ENCODE measurements around the gene CAPN1. TPM values are rescaled to one million over a fixed set of nuclear protein-coding genes. Genes with fewer than 3 reads are reported as not detected.

CAPN1 gene
- total RNA-seq: 100 to 1,000 TPM; 170 to 179 TPM

DNA sequence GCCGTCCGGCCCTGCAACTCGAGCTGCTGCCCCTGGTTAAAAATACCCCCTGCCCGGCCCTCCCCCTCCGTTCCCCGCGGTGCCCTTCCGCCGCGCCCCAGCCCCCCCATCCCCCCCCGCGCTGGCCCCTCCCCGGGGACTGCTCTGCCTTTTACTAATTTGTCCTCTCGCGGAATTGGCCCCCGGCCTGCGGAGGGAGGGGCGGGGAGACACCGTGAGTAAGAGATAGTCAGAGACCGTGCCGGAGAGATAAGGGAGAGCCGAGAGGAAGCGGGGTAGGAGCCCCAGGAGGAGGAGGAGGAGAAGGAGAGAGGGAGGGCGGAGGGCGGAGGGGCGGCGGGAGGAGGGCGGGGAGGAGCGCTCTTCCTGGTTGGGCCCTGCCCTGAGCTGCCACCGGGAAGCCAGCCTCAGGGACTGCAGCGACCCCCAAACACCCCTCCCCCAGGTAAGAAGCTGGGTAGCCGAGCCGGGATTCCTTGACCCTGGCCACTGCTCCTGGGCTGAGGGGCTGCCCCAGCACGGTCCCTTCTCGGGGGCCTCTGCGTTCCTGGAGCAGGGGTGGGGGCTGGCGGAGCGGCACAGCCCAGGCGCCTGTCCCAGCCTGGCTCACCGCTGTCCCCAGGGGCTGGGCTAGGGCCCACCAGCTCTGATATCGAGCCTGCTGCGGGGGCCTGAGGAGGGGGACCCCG, at the start of gene CAPN1:
CAPN1 (plus strand) TSS at position 360 of the 689 bp plus-strand sequence. CDS start 774 bp downstream, outside the sequence.
- POLR2A ChIA-PET: interaction anchor here (0.6 to 1.9 kb wide), 10 partner anchors 10 to 495 kb away, joined by 3 to 6 read pairs (median 4); partner anchors contain the start of genes FAU, POLA2, SYVN1 and TM7SF2
- H3K27ac Mint-ChIP-seq: peak within 1 kb of the TSS; percentile 87
- peaks cover 16% of the 10 kb centered on the region for H3K4me1 Mint-ChIP-seq (ENCODE audit: low read depth)
- no peaks in the 10 kb centered on the region for H3K9me3 Mint-ChIP-seq (ENCODE audit: insufficient read depth)
- DNase-seq (peak; percentile 85), ATAC-seq (peak; percentile 79)
- peaks cover 7% of the 10 kb centered on the region for H3K27me3 Mint-ChIP-seq (ENCODE audit: low read depth)
- CTCF ChIA-PET: interaction anchor here (0.9 to 3.7 kb wide), 12 partner anchors 14 to 153 kb away, joined by 3 to 39 read pairs (median 4); partner anchors contain the start of genes FAU, MRPL49, POLA2 and TM7SF2
- peak within 1 kb of the TSS; percentile 92 for H3K4me3 Mint-ChIP-seq
- peaks cover 11% of the 10 kb centered on the region for H3K36me3 Mint-ChIP-seq (ENCODE audit: low read depth)

DNA sequence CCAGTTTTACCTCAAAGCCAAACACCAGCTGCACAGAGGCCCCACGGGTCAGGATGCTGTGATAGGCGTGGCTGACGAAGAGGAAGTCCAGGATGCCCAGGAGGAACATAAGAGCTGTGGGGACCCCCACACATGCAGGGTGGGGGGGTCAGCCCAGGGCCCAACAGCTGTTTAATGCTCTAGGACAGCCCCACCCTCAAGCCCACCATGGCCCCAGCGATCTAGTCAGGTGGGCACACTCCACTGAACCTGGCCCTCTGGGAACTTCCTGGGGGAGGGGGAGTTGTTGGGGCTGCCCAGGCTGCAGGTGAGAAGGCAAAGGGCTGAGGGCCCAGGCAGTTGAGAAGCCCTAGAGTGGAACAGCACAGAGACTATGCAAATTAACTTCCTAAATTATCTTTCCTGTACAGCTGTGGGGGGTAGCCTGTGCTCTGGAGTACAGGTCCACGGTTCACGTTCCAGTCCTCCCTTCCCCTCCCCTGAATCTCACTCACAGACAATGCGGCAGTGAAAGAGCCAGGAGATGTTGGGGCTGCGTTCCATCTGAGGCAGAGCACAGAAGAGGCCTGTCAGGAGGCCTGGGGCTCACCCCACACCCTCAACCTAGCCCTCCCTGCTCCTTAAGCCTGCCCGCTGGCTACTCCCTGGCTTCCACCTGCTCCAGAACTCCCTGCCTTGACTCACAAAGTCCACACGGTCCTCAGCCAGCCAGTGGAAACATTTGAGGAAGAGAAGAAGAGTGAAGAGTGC, 49.3 kb upstream of the CAPN1 start:
- no peaks in the 10 kb centered on the region for H3K9me3 Mint-ChIP-seq (ENCODE audit: insufficient read depth)
- peak overlapping the region; percentile 99 for H3K4me3 Mint-ChIP-seq
- H3K36me3 Mint-ChIP-seq (ENCODE audit: low read depth): peaks cover 36% of the 10 kb centered on the region
- DNase-seq (no peak), ATAC-seq (no peak)
- POLR2A ChIA-PET: interaction anchor here (1.4 kb wide), 1 partner anchor 10 kb away, joined by 4 read pairs; the partner anchor contains the start of genes FAU and MRPL49
- CTCF ChIA-PET: interaction anchor here (1.8 kb wide), 1 partner anchor 10 kb away, joined by 5 read pairs; the partner anchor contains the start of genes FAU and MRPL49
- peak overlapping the region; percentile 100 for H3K27ac Mint-ChIP-seq
- no peaks in the 10 kb centered on the region for H3K27me3 Mint-ChIP-seq (ENCODE audit: low read depth)
- H3K4me1 Mint-ChIP-seq (ENCODE audit: low read depth): peaks cover 29% of the 10 kb centered on the region

DNA sequence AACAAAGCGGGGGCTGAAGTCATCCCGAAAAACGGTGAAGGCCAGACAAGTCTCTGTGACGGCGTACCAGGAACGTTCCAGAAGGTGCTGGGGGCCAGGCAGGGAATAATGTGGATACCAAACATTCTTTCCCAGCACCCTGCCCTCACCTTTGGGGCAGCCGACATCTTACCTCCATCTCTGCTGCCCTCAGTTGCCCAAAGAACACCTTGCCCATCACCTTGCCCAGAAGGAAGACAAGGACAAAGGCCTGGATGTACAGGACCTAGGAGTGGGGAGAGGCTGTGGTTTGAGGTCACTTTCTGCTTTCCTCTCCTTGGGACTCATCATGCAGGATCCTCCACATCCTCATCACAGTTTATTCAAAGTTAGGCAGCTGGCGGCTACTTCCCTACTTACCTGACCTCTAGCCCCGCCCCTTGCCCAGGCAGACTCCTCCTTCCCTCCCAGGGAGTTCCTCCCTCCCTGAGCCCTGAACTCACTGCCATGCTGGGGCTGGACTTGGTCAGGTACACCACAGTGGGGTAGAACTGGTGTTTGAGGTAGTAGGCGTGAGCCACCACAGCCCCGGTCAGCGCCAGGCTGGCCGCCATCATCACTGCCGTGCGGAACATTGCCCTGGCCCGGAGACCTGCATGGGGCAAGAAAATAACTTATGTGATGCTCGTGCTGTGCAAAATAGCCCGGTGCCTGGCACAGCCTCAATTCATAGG, 48.6 kb upstream of the CAPN1 start:
- H3K27ac Mint-ChIP-seq: peak overlapping the region; percentile 100
- ChIA-PET CTCF (interaction anchor here (0.6 to 1.8 kb wide), 4 partner anchors 11 to 197 kb away, joined by 3 to 5 read pairs (median 4); partner anchors contain the start of genes FAU and MRPL49), POLR2A (interaction anchor here (1.0 to 1.4 kb wide), 2 partner anchors 11 to 19 kb away, joined by 3 to 4 read pairs; partner anchors contain the start of genes FAU and MRPL49)
- H3K27me3 Mint-ChIP-seq (ENCODE audit: low read depth): no peaks in the 10 kb centered on the region
- H3K36me3 Mint-ChIP-seq (ENCODE audit: low read depth): peaks cover 36% of the 10 kb centered on the region
- DNase-seq (peak; percentile 71), ATAC-seq (peak; percentile 12)
- H3K4me1 Mint-ChIP-seq (ENCODE audit: low read depth): peaks cover 29% of the 10 kb centered on the region
- H3K9me3 Mint-ChIP-seq (ENCODE audit: insufficient read depth): no peaks in the 10 kb centered on the region
- peak overlapping the region; percentile 99 for H3K4me3 Mint-ChIP-seq

GRCh38 chr11:65133724-65134123, 48.0 kb upstream of the CAPN1 start:
- Mint-ChIP-seq H3K27me3 (ENCODE audit: low read depth) (no peaks in the 10 kb centered on the region), H3K4me1 (ENCODE audit: low read depth) (peaks cover 29% of the 10 kb centered on the region)
- CTCF ChIA-PET: interaction anchor here (0.6 to 1.8 kb wide), 4 partner anchors 11 to 196 kb away, joined by 3 to 5 read pairs (median 4); partner anchors contain the start of genes FAU and MRPL49

DNA sequence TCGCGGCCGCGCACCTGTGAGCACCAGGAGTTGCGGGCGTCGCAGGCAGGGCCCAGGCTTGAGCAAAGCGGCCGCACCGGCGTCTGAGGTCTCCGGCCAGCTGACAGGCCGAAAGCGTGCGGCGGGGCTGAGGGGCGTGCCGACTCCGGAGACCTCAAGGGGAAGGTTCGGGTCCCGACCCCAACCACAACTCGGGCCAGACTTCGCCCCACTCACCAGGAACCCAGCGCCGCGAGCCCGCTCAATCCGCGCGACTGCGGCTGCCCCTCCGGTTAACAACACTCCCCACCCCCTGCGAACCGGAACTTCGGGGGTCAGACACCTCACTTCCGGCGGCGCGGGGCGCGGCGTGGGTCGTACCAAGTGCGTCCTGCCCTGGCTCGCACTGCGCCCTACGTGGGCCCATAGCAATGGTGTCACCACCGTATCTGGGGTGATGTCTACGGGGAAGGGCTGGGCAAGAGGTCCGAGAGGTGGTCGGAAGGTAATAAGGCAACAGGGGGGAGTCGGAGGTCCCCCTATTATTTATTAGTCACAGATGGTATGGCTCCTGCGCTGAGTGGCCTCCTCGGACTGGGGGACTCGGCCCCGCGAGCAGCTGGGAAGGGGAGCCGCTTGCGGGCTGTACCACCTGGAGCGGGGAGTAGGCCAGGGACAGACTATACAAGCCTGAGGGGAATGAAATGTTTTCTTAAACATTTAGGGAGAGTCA, 47.3 kb upstream of the CAPN1 start, which contains the start of gene SYVN1:
SYVN1 (minus strand) TSS at position 280 of the 712 bp plus-strand sequence. CDS start 918 bp downstream, outside the sequence.
- H3K9me3 Mint-ChIP-seq (ENCODE audit: insufficient read depth): no peaks in the 10 kb centered on the region
- peaks cover 29% of the 10 kb centered on the region for H3K4me1 Mint-ChIP-seq (ENCODE audit: low read depth)
- peak within 1 kb of the TSS; percentile 99 for H3K4me3 Mint-ChIP-seq
- ATAC-seq (peak; percentile 79), DNase-seq (peak; percentile 92)
- peaks cover 32% of the 10 kb centered on the region for H3K36me3 Mint-ChIP-seq (ENCODE audit: low read depth)
- ChIA-PET CTCF (interaction anchor here (0.9 to 2.8 kb wide), 13 partner anchors 12 to 418 kb away, joined by 3 to 19 read pairs (median 5); partner anchors contain the start of genes CAPN1, FAU, MRPL49 and TM7SF2), POLR2A (interaction anchor here (0.5 to 2.3 kb wide), 26 partner anchors 10 to 441 kb away, joined by 3 to 31 read pairs (median 4); partner anchors contain the start of genes ARL2, CAPN1, FAU and MEN1)
- no peaks in the 10 kb centered on the region for H3K27me3 Mint-ChIP-seq (ENCODE audit: low read depth)
- peak within 1 kb of the TSS; percentile 100 for H3K27ac Mint-ChIP-seq

More at GRCh38 chr11:65133724-65134123, 48.0 kb upstream of the CAPN1 start:
- POLR2A ChIA-PET: interaction anchor here (0.5 to 1.9 kb wide), 4 partner anchors 10 to 442 kb away, joined by 3 to 4 read pairs (median 4); partner anchors contain the start of genes FAU and MRPL49
- no peak for DNase-seq
- peak; percentile 1 for ATAC-seq
- Mint-ChIP-seq H3K9me3 (ENCODE audit: insufficient read depth) (no peaks in the 10 kb centered on the region), H3K36me3 (ENCODE audit: low read depth) (peaks cover 32% of the 10 kb centered on the region), H3K27ac (peak overlapping the region; percentile 100), H3K4me3 (peak overlapping the region; percentile 99)

GRCh38 chr11:65134952-65135632, 46.6 kb upstream of the CAPN1 start:
- no peaks in the 10 kb centered on the region for H3K9me3 Mint-ChIP-seq (ENCODE audit: insufficient read depth)

DNA sequence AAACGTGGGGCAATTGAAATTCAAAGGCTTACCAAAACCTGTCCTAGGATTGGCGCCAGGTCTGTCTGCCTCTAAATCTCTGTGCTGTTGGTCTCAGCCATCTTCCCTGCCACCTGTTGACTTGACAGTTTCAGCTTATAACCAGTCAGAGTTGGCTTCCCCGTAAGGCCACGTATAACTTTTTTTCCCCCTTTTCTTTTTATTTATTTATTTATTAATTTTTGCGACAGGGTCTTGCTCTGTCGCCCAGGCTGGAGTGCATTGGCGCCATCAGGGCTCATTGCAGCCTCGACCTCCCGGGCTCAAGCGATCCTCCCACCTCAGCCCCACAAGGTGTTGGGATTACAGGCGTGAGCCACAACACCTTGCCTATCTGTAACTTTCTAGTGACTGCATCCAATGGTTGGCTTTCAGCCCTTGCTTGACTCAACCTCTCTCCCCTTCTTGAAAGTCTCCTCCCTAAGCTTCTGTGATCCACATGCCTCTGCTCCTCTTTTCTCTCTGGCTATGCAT, 46.0 kb upstream of the CAPN1 start:
- ChIA-PET CTCF (interaction anchor here (0.7 to 2.8 kb wide), 18 partner anchors 8 to 417 kb away, joined by 3 to 19 read pairs (median 4); partner anchors contain the start of genes CAPN1, CDC42EP2, DPF2 and FAU), POLR2A (interaction anchor here (0.6 to 2.3 kb wide), 23 partner anchors 11 to 362 kb away, joined by 3 to 31 read pairs (median 4); partner anchors contain the start of genes ARL2, CAPN1, FAU and MRPL49)
- DNase-seq (no peak), ATAC-seq (no peak)
- H3K4me1 Mint-ChIP-seq (ENCODE audit: low read depth): peaks cover 29% of the 10 kb centered on the region
- peaks cover 5% of the 10 kb centered on the region for H3K27me3 Mint-ChIP-seq (ENCODE audit: low read depth)
- peaks cover 28% of the 10 kb centered on the region for H3K36me3 Mint-ChIP-seq (ENCODE audit: low read depth)
- peak overlapping the region; percentile 99 for H3K4me3 Mint-ChIP-seq
- H3K27ac Mint-ChIP-seq: peak overlapping the region; percentile 100
- no peaks in the 10 kb centered on the region for H3K9me3 Mint-ChIP-seq (ENCODE audit: insufficient read depth)

More at GRCh38 chr11:65134952-65135632, 46.6 kb upstream of the CAPN1 start:
- Mint-ChIP-seq H3K36me3 (ENCODE audit: low read depth) (peaks cover 30% of the 10 kb centered on the region), H3K4me3 (peak overlapping the region; percentile 99), H3K4me1 (ENCODE audit: low read depth) (peaks cover 29% of the 10 kb centered on the region), H3K27me3 (ENCODE audit: low read depth) (peaks cover 2% of the 10 kb centered on the region), H3K27ac (peak overlapping the region; percentile 100)
- peak; percentile 89 for ATAC-seq
- DNase-seq: peak; percentile 93
- ChIA-PET POLR2A (interaction anchor here (0.6 to 2.3 kb wide), 25 partner anchors 10 to 362 kb away, joined by 3 to 31 read pairs (median 4); partner anchors contain the start of genes ARL2, CAPN1, FAU and MEN1), CTCF (interaction anchor here (0.7 to 2.8 kb wide), 16 partner anchors 9 to 417 kb away, joined by 3 to 19 read pairs (median 4); partner anchors contain the start of genes CAPN1, CDC42EP2, DPF2 and FAU)

- peaks cover 29% of the 10 kb centered on the region for H3K4me1 Mint-ChIP-seq (ENCODE audit: low read depth)
- POLR2A ChIA-PET: interaction anchor here (0.6 to 2.3 kb wide), 5 partner anchors 12 to 76 kb away, joined by 3 to 31 read pairs (median 4); partner anchors contain the start of genes CAPN1, FAU and MRPL49
Measured at GRCh38 chr11:65136515-65137096, 45.1 kb upstream of the CAPN1 start.

DNA sequence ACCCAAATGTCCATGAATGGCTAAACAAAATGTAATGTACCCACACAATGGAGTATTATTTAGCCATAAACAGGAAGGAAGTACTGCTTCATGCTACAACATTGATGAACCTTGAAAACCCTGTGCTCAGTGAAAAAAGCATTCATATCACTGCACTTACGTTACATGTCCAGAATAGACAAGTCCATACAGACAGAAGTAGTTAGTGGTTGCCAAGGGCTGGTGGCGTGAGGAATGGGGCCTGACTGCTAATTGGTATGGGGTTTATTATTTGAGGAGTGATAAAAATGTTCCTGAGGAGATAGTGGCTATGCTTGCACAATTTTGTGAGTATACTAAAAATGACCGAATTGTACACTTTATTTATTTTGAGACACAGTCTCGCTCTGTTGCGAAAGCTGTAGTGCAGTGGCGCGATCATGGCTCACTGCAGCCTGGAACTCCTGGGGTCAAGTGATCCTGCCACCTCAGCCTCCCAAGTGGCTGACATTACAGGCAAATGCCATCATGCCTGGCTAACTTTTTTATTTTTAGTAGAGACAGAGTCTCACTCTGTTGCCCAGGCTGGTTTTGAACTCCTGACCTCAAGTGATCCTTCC, 39.7 kb upstream of the CAPN1 start:
- CTCF ChIA-PET: no interaction called here
- no peak overlapping the region for H3K27ac Mint-ChIP-seq
- no peaks in the 10 kb centered on the region for H3K4me1 Mint-ChIP-seq (ENCODE audit: low read depth)
- H3K27me3 Mint-ChIP-seq (ENCODE audit: low read depth): peaks cover 19% of the 10 kb centered on the region
- ATAC-seq (no peak), DNase-seq (no peak)
- no peaks in the 10 kb centered on the region for H3K36me3 Mint-ChIP-seq (ENCODE audit: low read depth)
- no peak overlapping the region for H3K4me3 Mint-ChIP-seq
- H3K9me3 Mint-ChIP-seq (ENCODE audit: insufficient read depth): no peaks in the 10 kb centered on the region
- POLR2A ChIA-PET: no interaction called here

More at GRCh38 chr11:65136515-65137096, 45.1 kb upstream of the CAPN1 start:
- H3K36me3 Mint-ChIP-seq (ENCODE audit: low read depth): peaks cover 20% of the 10 kb centered on the region
- H3K9me3 Mint-ChIP-seq (ENCODE audit: insufficient read depth): no peaks in the 10 kb centered on the region
- CTCF ChIA-PET: interaction anchor here (1.0 to 2.8 kb wide), 8 partner anchors 11 to 193 kb away, joined by 4 to 19 read pairs (median 7); partner anchors contain the start of genes CAPN1, CDC42EP2, TM7SF2 and ZNHIT2
- no peak for ATAC-seq
- peak overlapping the region; percentile 47 for H3K4me3 Mint-ChIP-seq
- H3K27me3 Mint-ChIP-seq (ENCODE audit: low read depth): peaks cover 5% of the 10 kb centered on the region
- no peak overlapping the region for H3K27ac Mint-ChIP-seq
- DNase-seq: no peak

Measured in activated CD8-positive, alpha-beta T cell treated with anti-CD3 and anti-CD28 coated beads, Interleukin-2, amount 10 ng/mL, durations not matched to agents 7 days and 5 days (primary cell).